Measurements from ENCODE around the gene NDRG4.

The NDRG4 gene

DNA sequence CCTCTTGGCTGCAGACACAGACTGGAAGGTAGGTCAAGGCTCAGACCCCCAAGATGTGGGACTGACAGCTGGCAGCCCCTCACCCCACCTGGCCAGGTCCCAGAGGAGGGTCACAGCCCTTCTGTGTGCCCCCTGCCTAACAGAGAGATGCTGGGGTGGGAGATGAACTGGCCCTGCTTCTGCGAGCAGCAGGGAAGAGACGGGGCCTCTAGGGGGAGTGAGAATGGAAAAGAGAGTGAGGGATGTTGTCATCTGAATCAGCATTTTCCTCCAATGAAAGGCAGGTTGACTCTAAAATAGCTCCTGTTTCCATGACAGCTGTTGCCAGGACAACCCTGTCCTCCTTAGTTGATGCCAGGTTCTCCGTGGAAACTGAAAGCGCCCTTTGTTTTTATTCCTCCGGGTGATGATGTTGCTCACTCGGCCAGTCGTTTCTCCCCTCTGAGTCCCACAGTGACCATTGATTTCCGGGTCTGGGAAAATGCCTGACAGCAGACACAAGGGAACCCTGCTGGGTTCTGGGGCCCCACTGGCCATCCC is 4.9 kb upstream of the NDRG4 start:
- peak; percentile 98 for DNase-seq (ENCODE audit: low spot score)

DNA sequence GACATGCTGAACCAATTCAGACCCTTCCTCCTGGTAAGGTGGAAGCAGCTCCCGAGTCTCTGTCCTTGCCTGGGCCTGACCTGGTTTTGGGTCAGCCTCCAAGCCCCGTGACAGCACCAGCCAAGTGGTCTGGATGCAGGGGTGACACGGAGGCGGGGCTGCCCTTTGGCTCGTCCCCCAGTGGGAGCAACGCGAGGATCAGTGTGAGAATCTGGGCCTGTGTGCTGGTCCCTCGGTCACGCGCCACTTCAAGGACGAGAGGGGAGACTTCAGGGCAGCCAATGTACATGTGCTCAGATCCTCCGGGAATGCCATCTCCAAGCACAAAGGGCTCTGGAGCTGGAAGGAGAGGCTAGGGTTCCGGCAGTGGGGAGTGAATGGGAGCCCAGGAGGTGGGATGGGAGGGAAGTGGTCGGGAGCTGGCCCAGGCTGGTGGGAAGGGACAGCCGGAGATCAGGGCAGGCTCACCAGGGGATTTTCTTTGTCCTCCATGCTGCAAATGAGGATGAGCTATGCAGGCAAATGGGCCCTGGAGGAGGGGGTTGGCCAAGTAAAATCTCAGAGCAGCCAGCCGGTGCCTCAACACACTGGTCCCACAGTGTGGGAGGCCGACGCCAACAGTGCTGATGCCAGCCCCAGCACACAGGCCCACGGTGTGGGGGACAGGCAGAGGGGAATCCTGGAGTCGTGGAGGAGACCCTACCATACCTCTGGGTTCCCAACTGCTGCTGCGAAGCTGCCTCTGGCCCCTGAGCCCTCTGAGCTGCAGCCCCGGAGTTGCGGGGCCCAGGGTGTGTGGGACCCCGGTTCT is 4.2 kb upstream of the NDRG4 start:
- peak; percentile 75 for DNase-seq (ENCODE audit: low spot score)

DNA sequence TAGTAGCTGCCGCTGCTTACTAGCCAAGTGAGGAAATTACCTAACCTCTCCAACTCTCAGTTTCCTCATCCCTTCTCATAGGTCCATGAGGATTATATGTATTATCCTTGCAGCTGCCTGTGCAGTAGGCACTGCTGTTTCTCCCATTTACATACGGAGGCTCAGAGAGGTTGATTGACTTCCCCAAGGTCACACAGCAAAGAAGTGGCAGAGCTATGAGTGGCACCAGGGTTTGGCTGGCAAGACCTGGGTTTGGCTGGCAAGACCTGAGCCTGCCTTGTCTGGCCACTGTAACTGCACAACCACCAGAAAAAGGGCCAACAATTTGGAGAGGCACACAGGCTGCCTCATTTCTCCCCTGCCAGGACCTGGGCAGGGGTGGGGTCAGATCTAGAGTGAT is 2.5 kb upstream of the NDRG4 start:
- DNase-seq (ENCODE audit: low spot score), result no peak

DNA sequence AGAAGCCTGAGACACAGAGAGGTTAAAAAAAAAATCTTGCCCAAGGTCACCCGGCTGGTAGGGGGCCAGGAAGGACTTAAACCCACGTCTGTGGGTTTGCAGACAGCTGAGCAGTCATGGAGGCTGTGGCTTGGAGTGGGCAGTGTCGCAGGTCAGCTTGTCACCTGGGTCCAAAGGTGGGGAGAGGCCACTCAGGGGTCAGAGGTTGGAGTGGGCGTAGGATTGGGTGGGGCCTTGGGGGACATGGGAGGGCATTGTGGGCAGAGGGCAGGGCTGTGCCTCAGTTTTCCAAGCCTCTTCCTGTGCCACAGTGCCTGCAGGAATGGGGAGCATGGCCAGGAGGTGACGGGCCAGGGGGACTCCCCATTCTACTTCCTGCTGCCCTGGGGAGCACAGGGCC is 2.0 kb upstream of the NDRG4 start:
- DNase-seq (ENCODE audit: low spot score), result no peak

DNA sequence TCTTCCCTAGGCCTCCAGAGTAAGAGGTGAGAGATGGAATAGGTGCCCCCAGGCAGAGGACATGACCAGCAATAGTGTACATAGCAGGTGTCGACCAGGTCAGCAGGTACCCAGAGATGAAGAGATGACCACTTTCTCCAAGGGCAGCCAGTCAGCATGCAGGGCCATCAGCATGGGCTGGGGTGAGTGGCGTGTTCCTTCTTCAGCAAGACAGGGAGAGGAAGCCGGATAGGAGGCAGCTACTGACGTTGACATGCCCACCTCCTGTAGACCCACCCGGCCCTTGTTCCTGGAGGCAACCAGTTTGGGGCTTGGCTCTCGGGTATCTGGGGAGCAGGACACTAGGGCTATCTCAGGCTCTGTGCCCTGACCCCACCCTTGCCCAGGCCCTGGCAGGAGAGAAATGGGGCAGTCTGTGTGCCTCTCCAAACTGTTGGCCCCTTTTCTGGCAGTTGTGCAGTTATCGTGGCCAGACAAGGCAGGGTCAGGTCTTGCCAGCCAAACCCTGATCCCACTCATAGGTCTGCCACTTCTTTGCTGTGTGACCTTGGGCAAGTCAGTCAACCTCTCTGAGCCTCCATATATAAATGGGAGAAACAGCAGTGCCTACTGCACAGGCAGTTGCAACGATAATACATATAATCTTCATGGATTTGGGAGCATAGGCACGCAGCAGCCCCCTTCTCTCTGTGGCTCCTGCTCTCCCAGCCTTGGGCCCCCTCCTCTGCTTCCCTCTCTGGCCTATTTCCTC is 1.4 kb upstream of the NDRG4 start:
- DNase-seq (ENCODE audit: low spot score), result no peak

DNA sequence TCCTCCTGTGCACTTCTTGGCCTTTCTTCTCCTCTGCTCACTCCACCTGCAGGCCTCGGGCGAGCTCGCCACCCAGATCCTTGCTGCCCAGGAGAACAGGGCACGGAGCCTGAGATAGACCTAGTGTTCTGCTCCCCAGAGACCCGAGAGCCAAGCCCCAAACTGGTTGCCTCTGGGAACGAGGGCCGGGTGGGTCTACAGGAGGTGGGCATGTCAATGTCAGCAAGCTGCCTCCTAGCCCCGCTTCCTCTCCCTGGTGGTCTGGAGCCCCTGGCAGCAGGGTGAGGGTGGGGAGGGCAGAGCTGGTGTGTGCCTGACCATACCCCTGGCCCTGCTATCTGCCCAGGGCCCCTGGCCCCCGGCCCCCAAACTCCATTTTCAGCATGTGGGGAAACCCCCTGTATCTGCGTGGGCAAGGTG is 841 bp upstream of the NDRG4 start:
- no peak for DNase-seq (ENCODE audit: low spot score)

DNA sequence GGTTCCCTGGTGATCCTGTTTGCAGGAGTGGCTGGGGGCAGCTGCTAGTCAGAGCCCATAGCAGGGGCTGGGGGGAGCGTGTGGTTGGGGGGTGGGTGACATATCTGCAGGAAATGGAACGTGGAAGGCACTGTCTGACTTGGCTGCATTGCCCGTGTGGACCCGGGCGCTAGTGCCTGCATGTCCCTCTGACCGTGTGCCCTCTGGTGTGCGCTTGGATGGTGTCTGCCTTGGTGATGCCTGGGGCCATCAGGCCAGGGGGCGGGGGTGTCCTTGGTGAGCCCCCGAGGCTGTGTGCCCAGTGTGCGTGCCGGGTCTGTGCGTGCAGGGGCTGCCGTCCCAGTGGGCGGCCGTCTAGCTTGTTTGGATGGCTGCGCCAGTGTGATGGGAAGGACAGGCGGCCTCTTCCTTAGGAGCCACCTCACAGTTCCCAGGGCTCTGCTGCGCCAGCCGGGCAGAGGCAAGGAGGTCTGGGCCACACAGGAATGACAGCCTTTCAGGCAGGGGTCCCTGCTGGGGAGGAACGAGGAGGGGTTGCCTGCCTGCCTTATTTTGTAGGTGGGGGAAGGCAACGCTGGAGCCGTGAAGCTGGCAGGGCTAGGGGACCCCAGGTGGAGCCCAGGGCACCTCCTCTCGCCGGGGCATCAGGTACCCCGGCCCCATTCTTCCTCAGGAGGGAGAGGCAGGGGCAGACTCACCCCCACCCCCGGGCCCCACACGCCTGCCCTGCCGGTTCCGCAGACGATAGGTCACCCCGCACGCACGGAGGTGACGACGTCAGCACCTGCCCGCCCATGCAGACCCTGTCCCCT is 693 bp downstream of the NDRG4 start:
- no peak for DNase-seq (ENCODE audit: low spot score)

DNA sequence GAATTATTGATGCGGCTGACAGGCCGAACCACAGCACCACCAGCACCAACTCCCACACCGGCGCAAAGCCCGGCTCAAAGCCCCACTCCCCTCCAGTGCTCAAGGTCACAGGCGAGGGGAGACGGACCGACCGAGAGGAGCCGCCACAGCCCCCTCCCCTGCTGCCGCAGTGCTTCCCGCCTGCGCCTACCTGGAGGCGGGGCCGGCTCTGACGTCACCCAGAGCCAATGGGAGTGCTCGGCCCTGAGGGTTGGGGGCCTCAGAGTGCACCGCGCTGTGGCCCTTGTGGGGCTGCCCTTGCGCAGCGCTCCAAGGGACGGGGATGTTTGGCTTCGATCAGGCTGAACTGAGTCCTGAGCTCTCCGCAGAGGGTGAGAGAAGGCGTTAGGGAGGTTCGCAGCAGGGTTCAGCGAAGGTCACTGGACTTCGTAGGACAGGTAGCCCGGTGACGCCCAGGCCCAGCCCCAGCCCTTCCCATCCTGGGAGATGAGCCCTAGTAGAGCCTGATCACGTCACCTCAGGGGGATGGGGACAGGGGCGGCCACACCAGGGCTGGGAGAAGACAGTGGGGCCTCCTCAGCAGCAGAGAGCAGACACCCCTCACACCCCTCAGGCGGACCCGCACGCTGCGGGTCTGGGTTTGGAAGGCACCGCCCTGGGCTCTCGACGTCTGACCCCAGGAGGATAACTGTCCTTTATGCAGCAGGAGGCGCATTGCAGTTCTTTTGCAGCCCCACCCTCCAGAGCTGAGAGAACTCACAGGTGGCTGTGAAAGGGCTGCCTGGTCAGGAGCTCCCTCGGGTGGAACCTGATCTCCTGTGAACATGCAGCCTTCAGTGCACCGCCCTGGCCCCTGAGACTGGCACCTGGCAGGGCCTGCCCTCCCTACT is 1.5 kb downstream of the NDRG4 start:
- no peak for DNase-seq (ENCODE audit: low spot score)

DNA sequence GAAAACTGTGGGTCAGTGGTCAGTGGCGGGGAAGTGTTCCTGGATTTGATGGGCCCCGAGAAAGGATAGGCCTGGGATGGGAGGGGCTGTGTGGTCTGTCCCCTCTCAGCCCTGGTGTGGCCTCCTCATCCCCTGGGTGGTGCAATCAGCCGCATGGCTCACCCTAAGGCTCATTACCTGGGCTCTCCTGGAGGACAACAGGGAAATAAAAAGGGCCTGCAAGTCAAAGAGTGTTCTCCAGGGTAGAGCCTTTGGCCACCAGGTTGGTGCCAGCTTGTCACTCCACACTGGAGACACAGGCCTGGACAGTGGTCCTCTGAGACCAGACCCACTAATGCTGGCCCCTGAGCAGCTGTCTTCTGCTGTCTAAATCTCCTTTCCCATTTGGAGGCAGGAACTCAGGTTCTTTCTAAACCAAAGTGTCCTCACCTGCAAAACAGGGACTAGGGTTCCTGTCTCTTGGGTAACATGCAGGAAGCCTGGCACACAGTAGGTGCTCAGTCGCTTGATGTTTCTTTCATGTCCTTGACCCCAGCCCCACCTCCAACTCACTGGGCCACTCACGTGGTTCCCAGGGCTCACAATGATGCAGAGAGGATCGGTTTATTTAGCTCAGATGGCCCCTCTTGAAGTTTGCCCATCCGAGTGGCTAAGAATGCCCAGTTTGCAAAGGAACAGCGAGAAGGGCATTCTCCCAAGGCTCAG is 2.4 kb downstream of the NDRG4 start:
- no peak for DNase-seq (ENCODE audit: low spot score)

DNA sequence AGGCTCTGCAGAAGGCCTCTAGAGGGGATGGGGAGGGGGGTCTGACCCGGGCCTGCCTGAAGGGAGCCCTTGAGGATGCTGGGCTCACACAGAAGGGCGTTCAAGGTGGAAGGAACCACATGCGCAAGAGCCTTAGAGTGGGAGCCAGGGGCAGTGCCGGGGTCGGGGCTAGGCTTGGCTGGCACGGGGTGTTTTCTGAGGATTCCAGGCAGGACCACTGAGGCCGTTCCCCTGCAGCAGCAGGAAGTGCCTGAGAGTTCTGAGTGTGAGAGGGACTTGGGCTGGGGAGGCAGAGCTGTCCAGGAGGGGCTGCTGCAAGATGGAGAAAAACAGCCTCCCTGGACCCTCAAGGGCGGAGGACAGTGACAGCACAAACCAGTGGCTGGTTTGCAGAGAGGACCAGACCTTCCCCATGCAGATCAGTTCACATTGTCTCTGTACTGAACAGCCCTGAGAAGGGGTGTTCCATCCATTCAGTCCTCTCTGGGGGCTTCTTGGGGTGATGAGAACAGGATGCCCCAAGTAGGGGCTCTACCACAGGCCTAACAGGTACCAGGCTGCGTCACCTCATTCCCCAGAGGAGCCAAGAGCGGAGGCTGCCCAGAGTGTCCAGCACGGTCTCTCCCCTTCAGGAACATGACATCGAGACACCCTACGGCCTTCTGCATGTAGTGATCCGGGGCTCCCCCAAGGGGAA is 3.4 kb downstream of the NDRG4 start:
- no peak for DNase-seq (ENCODE audit: low spot score)

DNA sequence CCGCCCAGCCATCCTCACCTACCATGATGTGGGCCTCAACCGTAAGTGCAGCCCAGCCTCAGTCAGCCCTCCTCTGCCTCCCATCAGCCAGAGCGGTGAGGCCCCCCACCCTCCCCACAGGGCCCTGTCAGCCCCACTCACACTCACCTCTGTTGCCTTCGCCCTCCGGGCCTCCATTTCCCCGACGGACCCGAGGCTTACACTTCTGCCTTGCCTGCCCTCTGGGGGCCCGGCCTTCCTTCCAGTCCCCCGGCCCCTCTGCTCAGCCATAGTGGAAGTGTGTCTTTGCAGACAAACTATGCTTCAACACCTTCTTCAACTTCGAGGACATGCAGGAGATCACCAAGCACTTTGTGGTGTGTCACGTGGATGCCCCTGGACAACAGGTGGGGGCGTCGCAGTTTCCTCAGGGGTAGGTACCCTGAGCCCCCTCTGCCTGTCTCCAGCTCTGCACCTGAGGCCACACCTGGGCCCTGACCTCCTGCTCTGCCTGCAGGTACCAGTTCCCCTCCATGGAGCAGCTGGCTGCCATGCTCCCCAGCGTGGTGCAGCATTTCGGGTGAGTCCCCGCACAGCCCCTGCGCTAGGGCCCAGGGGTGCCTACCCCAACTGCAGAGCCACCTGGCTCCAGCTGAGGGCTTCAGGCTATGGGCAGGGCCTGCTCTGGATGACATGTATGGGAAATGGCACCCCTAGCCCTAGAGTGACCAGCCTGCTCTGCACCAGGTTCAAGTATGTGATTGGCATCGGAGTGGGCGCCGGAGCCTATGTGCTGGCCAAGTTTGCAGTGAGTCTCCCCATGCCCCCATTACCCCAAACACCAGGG is 4.1 kb downstream of the NDRG4 start:
- DNase-seq (ENCODE audit: low spot score), result no peak

DNA sequence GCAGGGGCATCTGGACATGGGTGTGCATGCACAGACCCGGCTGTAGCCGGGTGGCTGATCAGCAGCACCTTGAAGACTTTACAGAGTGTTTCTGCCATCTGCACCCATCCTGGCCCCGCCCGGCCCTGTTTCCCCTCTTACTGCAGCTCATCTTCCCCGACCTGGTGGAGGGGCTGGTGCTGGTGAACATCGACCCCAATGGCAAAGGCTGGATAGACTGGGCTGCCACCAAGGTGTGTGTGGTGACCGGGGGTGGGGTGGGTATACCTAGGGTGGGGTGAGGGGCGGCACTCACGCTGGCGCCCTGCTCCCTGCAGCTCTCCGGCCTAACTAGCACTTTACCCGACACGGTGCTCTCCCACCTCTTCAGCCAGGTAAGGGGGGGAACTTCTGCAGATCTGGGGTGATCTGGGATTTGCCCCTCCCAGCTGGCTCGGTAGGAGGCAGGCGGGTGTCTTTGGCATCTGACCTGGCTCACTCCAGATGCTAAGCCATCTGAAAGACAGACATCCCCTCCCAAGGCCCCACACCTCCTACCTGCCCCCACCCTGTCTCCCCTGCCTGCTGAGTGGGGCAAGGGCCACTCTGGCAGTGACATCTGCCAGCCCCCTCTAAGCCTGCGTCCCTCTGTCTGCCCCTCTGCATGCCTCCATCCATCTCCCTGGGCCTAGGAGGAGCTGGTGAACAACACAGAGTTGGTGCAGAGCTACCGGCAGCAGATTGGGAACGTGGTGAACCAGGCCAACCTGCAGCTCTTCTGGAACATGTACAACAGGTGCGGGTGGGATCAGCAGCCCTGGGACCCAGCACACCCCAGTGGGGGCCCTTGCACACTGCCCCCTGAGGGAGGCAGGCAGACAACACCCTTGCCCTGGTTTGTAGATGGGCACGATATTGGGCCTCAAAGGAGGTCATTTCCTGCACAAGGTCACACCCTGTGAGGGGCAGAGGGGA is 6.6 kb downstream of the NDRG4 start:
- no peak for DNase-seq (ENCODE audit: low spot score)

DNA sequence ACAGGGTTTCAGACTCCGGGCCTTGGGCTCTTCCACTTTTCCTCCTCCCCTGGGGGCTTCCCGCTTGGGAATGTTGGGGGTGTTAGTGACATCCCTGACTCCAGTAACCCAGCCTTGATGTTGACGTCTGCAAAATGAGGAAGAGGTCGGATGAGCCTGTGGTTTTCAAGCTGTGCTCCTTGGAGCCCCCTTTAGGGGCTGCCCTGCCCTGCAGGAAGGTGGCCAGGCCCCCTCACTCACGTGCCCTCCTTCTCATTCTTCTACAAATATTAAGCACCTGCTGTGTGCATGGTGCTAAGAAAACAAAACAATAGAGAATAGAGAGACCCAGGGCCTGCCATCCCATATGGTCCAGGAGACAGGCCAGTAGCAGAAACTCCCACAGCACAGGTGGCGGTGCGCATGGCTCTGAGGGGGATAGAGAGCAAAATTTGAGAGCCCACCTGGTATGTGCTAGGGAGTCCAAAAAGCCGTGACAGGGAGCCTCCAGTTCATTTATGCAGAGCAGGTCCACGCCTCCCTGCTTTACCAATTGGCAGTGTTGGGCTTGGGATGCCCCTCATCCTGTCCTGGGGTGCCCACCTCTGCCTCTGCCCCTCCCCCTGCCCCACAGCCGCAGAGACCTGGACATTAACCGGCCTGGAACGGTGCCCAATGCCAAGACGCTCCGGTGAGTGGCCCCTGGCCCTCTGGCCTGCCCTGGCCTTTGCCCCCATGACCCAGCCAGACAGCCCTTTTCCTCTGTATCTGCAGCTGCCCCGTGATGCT is 7.4 kb downstream of the NDRG4 start:
- DNase-seq (ENCODE audit: low spot score), result no peak

DNA sequence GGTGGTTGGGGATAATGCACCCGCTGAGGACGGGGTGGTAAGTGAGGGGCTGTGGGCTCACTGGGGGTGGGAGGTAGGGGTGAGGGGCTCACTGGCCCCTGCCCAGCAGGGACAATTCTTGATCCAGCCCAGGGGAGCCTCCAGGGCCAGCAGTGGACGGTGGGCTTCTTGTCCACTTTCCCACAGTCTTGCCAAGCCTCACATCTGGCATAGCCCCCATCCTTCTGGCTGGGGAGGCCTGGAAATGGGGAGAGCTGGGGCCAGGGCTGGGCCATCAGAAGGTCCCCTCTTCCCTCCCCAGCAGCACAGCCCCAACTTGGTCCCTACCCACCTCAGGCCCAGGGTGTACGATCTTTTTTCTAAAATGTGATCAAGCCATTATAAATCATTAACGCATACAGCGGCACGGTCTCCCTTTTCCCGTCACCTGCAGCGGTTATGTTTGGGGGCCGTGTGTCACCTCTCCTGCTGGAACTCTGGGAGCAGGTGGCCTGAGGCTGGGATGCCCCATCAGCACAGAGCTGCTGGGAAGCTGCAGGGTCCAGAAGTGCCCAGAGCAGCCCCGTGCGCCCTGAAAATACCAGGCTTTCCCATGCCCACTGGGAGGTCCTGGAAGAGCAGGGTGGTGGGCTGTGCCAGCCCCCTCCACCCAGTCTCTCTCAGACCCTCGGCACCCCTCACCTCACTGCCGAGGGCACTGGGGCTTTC is 8.2 kb downstream of the NDRG4 start:
- DNase-seq (ENCODE audit: low spot score), result no peak

DNA sequence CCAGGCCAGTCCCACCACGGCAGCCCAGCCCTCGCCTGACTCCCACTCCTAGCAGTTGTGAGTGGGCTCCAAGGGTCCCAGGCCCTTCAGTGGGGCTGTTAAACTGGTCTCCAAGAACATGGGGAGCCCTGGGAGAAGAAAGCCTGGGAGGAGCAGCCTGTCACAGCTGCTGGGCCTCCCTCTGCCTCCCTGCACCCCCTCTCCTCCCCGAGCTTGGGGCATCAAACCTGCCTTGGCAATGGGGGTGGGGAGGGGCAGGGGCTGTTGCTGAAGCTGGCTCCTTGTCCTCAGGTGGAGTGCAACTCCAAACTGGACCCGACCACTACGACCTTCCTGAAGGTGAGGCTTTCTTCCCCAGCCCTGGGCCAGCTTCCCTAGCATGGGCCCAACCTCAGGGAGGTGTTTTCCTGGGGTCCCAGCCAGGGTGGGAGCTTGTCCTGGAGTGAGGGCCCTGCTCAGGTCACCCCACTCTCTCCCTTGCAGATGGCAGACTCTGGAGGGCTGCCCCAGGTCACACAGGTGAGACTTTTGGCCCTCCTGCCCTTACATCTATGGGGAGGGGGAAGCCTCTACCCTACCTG is 8.8 kb downstream of the NDRG4 start:
- no peak for DNase-seq (ENCODE audit: low spot score)

Measured in pons (tissue), 1 donor.